ENCODE measurements around the gene IER5L.

Gene IER5L

GRCh38 chr9:129174102-129174723 is 3.8 kb downstream of the IER5L start:
- peak overlapping the region; percentile 83 for H2AFZ ChIP-seq (ENCODE audit: low read length)
- no peaks in the 10 kb centered on the region for H3K27me3 ChIP-seq (ENCODE audit: insufficient read depth, low read length, poor library complexity, severe bottlenecking)
- no peaks in the 10 kb centered on the region for H3K9me3 ChIP-seq (ENCODE audit: insufficient read depth, low read depth, low read length)
- peak overlapping the region; percentile 79 for H3K4me3 ChIP-seq (ENCODE audit: low read length, poor library complexity, severe bottlenecking)
- no peaks in the 10 kb centered on the region for H3K36me3 ChIP-seq (ENCODE audit: insufficient read depth, low read length)
- H3K79me2 ChIP-seq (ENCODE audit: insufficient read depth, low read length) = peaks cover 6% of the 10 kb centered on the region; the same call in 1 of the 2 replicates
- peaks cover 11% of the 10 kb centered on the region for H3K4me1 ChIP-seq (ENCODE audit: insufficient read depth, low read length, poor library complexity, severe bottlenecking)
- peaks cover 5% of the 10 kb centered on the region; the same call in 1 of the 2 replicates for H3F3A ChIP-seq (ENCODE audit: low read depth)
- peak; percentile 69 for TF ChIP-seq CTCF (conservative IDR thresholded peaks at IDR 0.05; ENCODE audit: low read length)
- TF ChIP-seq EZH2phosphoT487 (IDR thresholded peaks at IDR 0.05; ENCODE audit: borderline replicate concordance) = no peak
- no peaks in the 10 kb centered on the region for H3K9me2 ChIP-seq (replicated peaks; ENCODE audit: low read depth, low read length)
- H4K20me1 ChIP-seq (ENCODE audit: insufficient read depth, low read length, poor library complexity, severe bottlenecking) = no peaks in the 10 kb centered on the region
- peak overlapping the region; percentile 91 for H3K9ac ChIP-seq (ENCODE audit: low read depth, low read length, poor library complexity, severe bottlenecking)
- peak overlapping the region; percentile 84 for H3K4me2 ChIP-seq (ENCODE audit: low read depth, low read length, poor library complexity, severe bottlenecking)

- peak overlapping the region; percentile 79 for H3K4me3 ChIP-seq (ENCODE audit: low read length, poor library complexity, severe bottlenecking)
- no peaks in the 10 kb centered on the region for H3K36me3 ChIP-seq (ENCODE audit: insufficient read depth, low read length)
- H3K9me3 ChIP-seq (ENCODE audit: insufficient read depth, low read depth, low read length) = no peaks in the 10 kb centered on the region
- H2AFZ ChIP-seq (ENCODE audit: low read length) = no peak overlapping the region
- H3K4me2 ChIP-seq (ENCODE audit: low read depth, low read length, poor library complexity, severe bottlenecking) = peak overlapping the region; percentile 84
- H3K9me2 ChIP-seq (replicated peaks; ENCODE audit: low read depth, low read length) = no peaks in the 10 kb centered on the region
- TF ChIP-seq EZH2phosphoT487 (IDR thresholded peaks at IDR 0.05; ENCODE audit: borderline replicate concordance) = no peak
- no peak for TF ChIP-seq CTCF (conservative IDR thresholded peaks at IDR 0.05; ENCODE audit: low read length)
- H3K79me2 ChIP-seq (ENCODE audit: insufficient read depth, low read length) = peaks cover 6% of the 10 kb centered on the region; the same call in 1 of the 2 replicates
- H4K20me1 ChIP-seq (ENCODE audit: insufficient read depth, low read length, poor library complexity, severe bottlenecking) = no peaks in the 10 kb centered on the region
- peaks cover 11% of the 10 kb centered on the region for H3K4me1 ChIP-seq (ENCODE audit: insufficient read depth, low read length, poor library complexity, severe bottlenecking)
- peak overlapping the region; percentile 91 for H3K9ac ChIP-seq (ENCODE audit: low read depth, low read length, poor library complexity, severe bottlenecking)
- no peaks in the 10 kb centered on the region for H3K27me3 ChIP-seq (ENCODE audit: insufficient read depth, low read length, poor library complexity, severe bottlenecking)
- H3F3A ChIP-seq (ENCODE audit: low read depth) = peaks cover 5% of the 10 kb centered on the region; the same call in 1 of the 2 replicates
Observed at GRCh38 chr9:129173296-129174101, 4.6 kb downstream of the IER5L start.

- no peak overlapping the region for H2AFZ ChIP-seq (ENCODE audit: low read length)
- no peaks in the 10 kb centered on the region for H3K36me3 ChIP-seq (ENCODE audit: insufficient read depth, low read length)
- no peaks in the 10 kb centered on the region for H3K27me3 ChIP-seq (ENCODE audit: insufficient read depth, low read length, poor library complexity, severe bottlenecking)
- no peaks in the 10 kb centered on the region for H3K9me2 ChIP-seq (replicated peaks; ENCODE audit: low read depth, low read length)
- H3K9me3 ChIP-seq (ENCODE audit: insufficient read depth, low read depth, low read length) = no peaks in the 10 kb centered on the region
- H3K4me1 ChIP-seq (ENCODE audit: insufficient read depth, low read length, poor library complexity, severe bottlenecking) = peaks cover 16% of the 10 kb centered on the region
- TF ChIP-seq CTCF (conservative IDR thresholded peaks at IDR 0.05; ENCODE audit: low read length) (no peak), EZH2phosphoT487 (IDR thresholded peaks at IDR 0.05; ENCODE audit: borderline replicate concordance) (no peak)
- peaks cover 5% of the 10 kb centered on the region; the same call in 1 of the 2 replicates for H3F3A ChIP-seq (ENCODE audit: low read depth)
- no peaks in the 10 kb centered on the region for H4K20me1 ChIP-seq (ENCODE audit: insufficient read depth, low read length, poor library complexity, severe bottlenecking)
- no peak overlapping the region for H3K4me2 ChIP-seq (ENCODE audit: low read depth, low read length, poor library complexity, severe bottlenecking)
- no peak overlapping the region for H3K9ac ChIP-seq (ENCODE audit: low read depth, low read length, poor library complexity, severe bottlenecking)
- H3K79me2 ChIP-seq (ENCODE audit: insufficient read depth, low read length) = peaks cover 6% of the 10 kb centered on the region; the same call in 1 of the 2 replicates
- H3K4me3 ChIP-seq (ENCODE audit: low read length, poor library complexity, severe bottlenecking) = no peak overlapping the region
Observed at GRCh38 chr9:129172816-129173215, 5.2 kb downstream of the IER5L start.

Measured in Loucy (cell line).